Body of pancreas (tissue), 4 donors: ENCODE results near the gene PLXNA3. TPM values are rescaled to one million over a fixed set of nuclear protein-coding genes. Genes with fewer than 3 reads are reported as not detected.

Experiments
- ATAC-seq: fragments of 150-250 bp; one replicate; pipeline ENCODE4 v1.9.1; 2016
- DNase-seq, 4 donors: peaks; one replicate each; pipeline ENCODE4 v3.0.0-alpha.2; 2019
- H3K27ac ChIP-seq, 4 donors: fragments of 200-600 bp; sonication (generic); 1 replicate in 3 of 4; 2 replicates in 1 of 4; pipeline versions ENCODE4 v1.5.1 to v1.6.1; 2016 to 2019; ENCODE audit warnings: mild to moderate bottlenecking in 1 of 4, mixed read lengths in 1 of 4, moderate library complexity in 1 of 4
- H3K27me3 ChIP-seq, 2 donors: fragments of 200-600 bp; sonication (generic); one replicate each; pipeline ENCODE4 v1.6.0; 2016; ENCODE audit warnings: mild to moderate bottlenecking in 1 of 2
- H3K36me3 ChIP-seq, 2 donors: fragments of 200-600 bp; sonication (generic); replicated peaks in 1 of 2; 2 replicates each; pipeline ENCODE4 v1.5.1; 2016; ENCODE audit warnings: low read depth in 2 of 2; ENCODE audit not compliant: insufficient read depth in 1 of 2
- H3K4me1 ChIP-seq: fragments of 200-600 bp; sonication (generic); one replicate; pipeline ENCODE4 v1.6.0; 2016
- H3K4me3 ChIP-seq, 2 donors: fragments of 200-600 bp; sonication (generic); 1 replicate in 1 of 2; 2 replicates in 1 of 2; pipeline ENCODE4 v1.5.1; 2016 to 2019
- H3K9me3 ChIP-seq, 3 donors: fragments of 200-600 bp; sonication (generic); 1 replicate in 2 of 3; 2 replicates in 1 of 3; pipeline ENCODE4 v1.5.1; 2016
- POLR2A ChIP-seq, 3 donors: fragments of 450-650 bp; IDR thresholded peaks; one replicate each; pipeline ENCODE4 v1.6.1; 2016; ENCODE audit warnings: antibody characterized with exemption in 3 of 3, mild to moderate bottlenecking in 2 of 3
- WGBS, 2 donors: methylation state at CpG; one replicate each; pipeline ENCODE4 v1.1.5; 2017; 5-methylcytosine and 5-hydroxymethylcytosine counted together
- intact Hi-C: fragments of 100-400 bp; cut with DNase I; formaldehyde crosslinking; loops from one replicate; pipeline ENCODE4 v1.15.1; 2023
- total RNA-seq, 2 donors: library from RNA; depleted of rRNA; stranded (reverse); fragments of >200 nt; gene quantifications; one replicate each; pipeline ENCODE4 v1.1.0, GENCODE V29; 2016
- TF ChIP-seq, protein P1 (sequence below), 7 experiments: fragments of 450-650 bp in 4 of 7; fragments of 200-600 bp in 3 of 7; sonication (generic) in 3 of 7; IDR thresholded peaks; one replicate each; pipeline ENCODE4 v1.5.1; 2016 to 2019; ENCODE audit warnings: antibody characterized with exemption in 7 of 7

The PLXNA3 gene
- total RNA-seq, 2 donors from 2014 or later: 7.3 to 19.1 TPM

- Histone ChIP-seq H3K4me1 (peaks cover 22% of the 10 kb centered on the region), H3K27me3 (no peaks in the 10 kb centered on the region), H3K27ac (no peak overlapping the region), H3K36me3 (peaks cover 0 to 6% of the 10 kb centered on the region in 2 donors), H3K9me3 (no peaks in the 10 kb centered on the region), H3K4me3 (no peak overlapping the region)
- intact Hi-C loops: no loop called here
- 96 to 100% methylated on average over 4 to 9 of the region's 16 CpGs for WGBS, 2 donors
- DNase-seq (no peak), ATAC-seq (no peak)
- TF ChIP-seq, protein P1, sequence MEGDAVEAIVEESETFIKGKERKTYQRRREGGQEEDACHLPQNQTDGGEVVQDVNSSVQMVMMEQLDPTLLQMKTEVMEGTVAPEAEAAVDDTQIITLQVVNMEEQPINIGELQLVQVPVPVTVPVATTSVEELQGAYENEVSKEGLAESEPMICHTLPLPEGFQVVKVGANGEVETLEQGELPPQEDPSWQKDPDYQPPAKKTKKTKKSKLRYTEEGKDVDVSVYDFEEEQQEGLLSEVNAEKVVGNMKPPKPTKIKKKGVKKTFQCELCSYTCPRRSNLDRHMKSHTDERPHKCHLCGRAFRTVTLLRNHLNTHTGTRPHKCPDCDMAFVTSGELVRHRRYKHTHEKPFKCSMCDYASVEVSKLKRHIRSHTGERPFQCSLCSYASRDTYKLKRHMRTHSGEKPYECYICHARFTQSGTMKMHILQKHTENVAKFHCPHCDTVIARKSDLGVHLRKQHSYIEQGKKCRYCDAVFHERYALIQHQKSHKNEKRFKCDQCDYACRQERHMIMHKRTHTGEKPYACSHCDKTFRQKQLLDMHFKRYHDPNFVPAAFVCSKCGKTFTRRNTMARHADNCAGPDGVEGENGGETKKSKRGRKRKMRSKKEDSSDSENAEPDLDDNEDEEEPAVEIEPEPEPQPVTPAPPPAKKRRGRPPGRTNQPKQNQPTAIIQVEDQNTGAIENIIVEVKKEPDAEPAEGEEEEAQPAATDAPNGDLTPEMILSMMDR (IDR thresholded peaks at IDR 0.05): no peak
- no peak for TF ChIP-seq POLR2A (IDR thresholded peaks at IDR 0.05)
These were observed 12.3 kb upstream of the PLXNA3 start for GRCh38 chrX:154445776-154446175.

DNA sequence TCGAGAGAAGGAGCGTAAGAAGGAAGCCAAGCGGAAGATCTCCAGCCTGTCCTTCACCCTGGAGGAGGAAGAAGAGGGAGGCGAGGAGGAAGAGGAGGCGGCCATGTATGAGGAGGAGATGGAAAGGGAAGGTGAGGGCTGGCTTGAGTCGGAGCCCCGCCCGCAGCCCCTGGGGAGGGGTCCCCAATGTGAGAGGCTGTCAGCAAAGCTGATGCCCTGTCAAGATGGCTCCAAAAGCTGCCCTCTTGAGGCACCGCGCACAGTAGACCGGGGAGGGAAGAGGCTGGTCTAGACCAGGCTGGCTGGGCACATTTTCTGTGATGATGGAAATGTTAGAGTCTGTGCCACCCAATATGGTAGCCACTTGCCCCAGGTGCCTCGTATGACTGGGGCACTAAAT, 11.7 kb upstream of the PLXNA3 start:
- WGBS, 2 donors: 85 to 100% methylated on average over 6 to 12 of the region's 12 CpGs
- DNase-seq: no peak
- ATAC-seq: no peak

DNA sequence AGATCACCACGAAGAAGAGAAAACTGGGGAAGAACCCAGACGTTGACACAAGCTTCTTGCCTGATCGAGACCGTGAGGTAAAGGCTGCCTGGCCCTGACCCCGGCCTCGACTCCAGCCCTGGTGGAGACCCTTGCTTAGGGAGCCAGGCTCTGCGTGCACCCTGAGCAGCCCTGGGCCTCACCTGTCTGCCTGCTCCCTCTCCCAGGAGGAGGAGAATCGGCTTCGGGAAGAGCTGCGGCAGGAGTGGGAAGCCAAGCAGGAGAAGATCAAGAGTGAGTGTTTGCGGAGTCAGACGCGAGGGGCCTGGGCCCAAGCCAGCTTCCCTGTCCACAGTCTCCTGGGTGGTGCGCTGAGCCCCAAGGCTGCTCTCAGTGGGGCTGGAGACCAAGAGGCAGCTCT, 9.6 kb upstream of the PLXNA3 start:
- Histone ChIP-seq H3K36me3 (peaks cover 0 to 6% of the 10 kb centered on the region in 2 donors), H3K9me3 (no peaks in the 10 kb centered on the region), H3K27me3 (no peaks in the 10 kb centered on the region), H3K4me1 (peaks cover 19% of the 10 kb centered on the region), H3K27ac (no peak overlapping the region), H3K4me3 (no peak overlapping the region)
- no peak for ATAC-seq
- WGBS, 2 donors: 80% methylated on average over 1 to 13 of the region's 14 CpGs
- intact Hi-C loops: no loop called here
- no peak for DNase-seq
- no peak for TF ChIP-seq POLR2A (IDR thresholded peaks at IDR 0.05)
- TF ChIP-seq, protein P1 (IDR thresholded peaks at IDR 0.05): no peak

More for the DNA sequence above, 11.7 kb upstream of the PLXNA3 start:
- peaks cover 22% of the 10 kb centered on the region for H3K4me1 ChIP-seq
- TF ChIP-seq POLR2A (IDR thresholded peaks at IDR 0.05): no peak
- TF ChIP-seq, protein P1 (IDR thresholded peaks at IDR 0.05): no peak
- no peak overlapping the region for H3K27ac ChIP-seq
- no peaks in the 10 kb centered on the region for H3K27me3 ChIP-seq
- H3K4me3 ChIP-seq: no peak overlapping the region
- H3K36me3 ChIP-seq: peaks cover 0 to 6% of the 10 kb centered on the region in 2 donors
- intact Hi-C loops: no loop called here
- H3K9me3 ChIP-seq: no peaks in the 10 kb centered on the region

DNA sequence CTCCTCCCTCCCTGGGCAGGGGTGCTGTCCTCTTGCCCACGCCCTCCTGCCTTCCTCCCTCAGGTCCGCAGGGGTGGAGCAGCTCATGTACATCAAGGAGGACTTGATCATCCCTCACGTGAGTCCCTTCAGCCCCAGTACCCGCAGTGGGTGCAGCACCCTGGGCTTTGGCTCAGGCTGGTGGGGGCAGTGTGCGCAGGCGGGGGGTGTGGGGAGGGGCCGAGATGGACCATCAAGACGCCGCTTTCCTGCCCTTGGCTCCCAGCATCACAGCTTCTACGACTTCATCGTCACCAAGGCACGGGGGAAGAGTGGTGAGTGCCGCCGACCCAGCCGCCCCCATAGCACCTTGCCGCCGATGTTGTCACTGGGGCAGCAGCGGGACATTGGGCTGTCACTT, 8.5 kb upstream of the PLXNA3 start:
- WGBS, 2 donors: 93 to 95% methylated on average over 11 of the region's 18 CpGs
- DNase-seq: no peak
- Histone ChIP-seq H3K27me3 (no peaks in the 10 kb centered on the region), H3K27ac (no peak overlapping the region), H3K36me3 (peaks cover 0 to 6% of the 10 kb centered on the region in 2 donors), H3K9me3 (no peaks in the 10 kb centered on the region), H3K4me3 (no peak overlapping the region), H3K4me1 (peaks cover 15% of the 10 kb centered on the region)
- intact Hi-C loops: no loop called here
- TF ChIP-seq, protein P1 (IDR thresholded peaks at IDR 0.05): no peak
- TF ChIP-seq POLR2A (IDR thresholded peaks at IDR 0.05): no peak
- ATAC-seq: no peak

- 92 to 100% methylated on average over 7 to 11 of the region's 17 CpGs for WGBS, 2 donors
- ATAC-seq: no peak
- Histone ChIP-seq H3K27ac (no peak overlapping the region), H3K9me3 (no peaks in the 10 kb centered on the region), H3K4me3 (no peak overlapping the region), H3K4me1 (peaks cover 8% of the 10 kb centered on the region), H3K36me3 (peaks cover 0 to 6% of the 10 kb centered on the region in 2 donors), H3K27me3 (no peaks in the 10 kb centered on the region)
- TF ChIP-seq, protein P1 (IDR thresholded peaks at IDR 0.05): no peak
- no peak for TF ChIP-seq POLR2A (IDR thresholded peaks at IDR 0.05)
- intact Hi-C loops: no loop called here
- DNase-seq: no peak
These were observed 7.8 kb upstream of the PLXNA3 start for GRCh38 chrX:154450312-154450711.
